ENCODE measurements around the gene SPTAN1. TPM values are rescaled to one million over a fixed set of nuclear protein-coding genes. Genes with fewer than 3 reads are reported as not detected.

SPTAN1 gene
- total and polyA plus RNA-seq, 2 experiments from 2014 or later, result 108 to 195 TPM

DNA sequence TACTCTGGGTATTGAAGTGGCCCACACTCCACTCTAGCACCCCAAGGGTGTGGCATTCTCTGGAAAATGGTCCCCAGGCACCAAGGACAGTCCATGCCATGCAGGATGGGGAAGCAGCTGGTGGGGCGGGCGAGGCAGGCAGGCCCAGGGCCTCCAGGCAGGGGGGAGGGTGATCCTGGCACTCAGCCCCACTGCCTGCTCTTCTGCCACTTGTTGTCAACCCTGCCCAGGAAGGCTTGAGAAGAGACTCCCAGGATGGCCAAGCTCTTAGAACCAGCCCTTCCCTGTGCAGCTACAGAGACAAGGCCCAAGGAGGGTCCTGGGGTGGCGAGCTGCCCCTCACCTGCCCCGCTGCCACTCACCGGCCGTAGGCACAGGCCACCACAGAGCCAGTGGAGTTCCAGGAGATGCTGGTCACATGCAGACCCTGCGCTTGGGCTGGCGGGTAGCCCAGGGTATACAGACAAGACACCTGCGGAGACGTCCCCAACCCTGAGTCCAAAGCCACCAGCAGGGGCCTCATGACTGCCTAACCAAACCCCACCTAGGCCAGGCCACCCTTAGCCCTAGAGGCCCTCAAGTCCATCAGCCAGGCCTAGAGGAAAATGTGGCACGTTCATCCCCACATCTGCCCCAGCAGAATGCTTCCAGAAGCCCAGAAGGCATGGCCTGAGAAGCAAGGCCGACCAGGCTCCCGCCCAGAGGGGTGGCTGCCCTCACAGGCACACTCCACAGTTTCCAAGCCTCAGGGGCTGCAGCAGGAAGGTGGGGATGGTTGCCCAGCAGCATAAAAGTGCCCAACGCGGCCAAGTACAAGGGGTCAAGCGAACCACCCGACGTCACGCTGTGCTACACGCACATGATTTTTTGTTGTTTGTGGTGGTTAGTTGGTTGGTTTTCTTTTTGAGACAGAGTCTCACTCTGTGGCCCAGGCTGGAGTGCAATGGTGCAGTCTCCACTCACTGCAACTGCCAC is 84.5 kb downstream of the SPTAN1 start (continued):
- TF ChIP-seq, protein P1, sequence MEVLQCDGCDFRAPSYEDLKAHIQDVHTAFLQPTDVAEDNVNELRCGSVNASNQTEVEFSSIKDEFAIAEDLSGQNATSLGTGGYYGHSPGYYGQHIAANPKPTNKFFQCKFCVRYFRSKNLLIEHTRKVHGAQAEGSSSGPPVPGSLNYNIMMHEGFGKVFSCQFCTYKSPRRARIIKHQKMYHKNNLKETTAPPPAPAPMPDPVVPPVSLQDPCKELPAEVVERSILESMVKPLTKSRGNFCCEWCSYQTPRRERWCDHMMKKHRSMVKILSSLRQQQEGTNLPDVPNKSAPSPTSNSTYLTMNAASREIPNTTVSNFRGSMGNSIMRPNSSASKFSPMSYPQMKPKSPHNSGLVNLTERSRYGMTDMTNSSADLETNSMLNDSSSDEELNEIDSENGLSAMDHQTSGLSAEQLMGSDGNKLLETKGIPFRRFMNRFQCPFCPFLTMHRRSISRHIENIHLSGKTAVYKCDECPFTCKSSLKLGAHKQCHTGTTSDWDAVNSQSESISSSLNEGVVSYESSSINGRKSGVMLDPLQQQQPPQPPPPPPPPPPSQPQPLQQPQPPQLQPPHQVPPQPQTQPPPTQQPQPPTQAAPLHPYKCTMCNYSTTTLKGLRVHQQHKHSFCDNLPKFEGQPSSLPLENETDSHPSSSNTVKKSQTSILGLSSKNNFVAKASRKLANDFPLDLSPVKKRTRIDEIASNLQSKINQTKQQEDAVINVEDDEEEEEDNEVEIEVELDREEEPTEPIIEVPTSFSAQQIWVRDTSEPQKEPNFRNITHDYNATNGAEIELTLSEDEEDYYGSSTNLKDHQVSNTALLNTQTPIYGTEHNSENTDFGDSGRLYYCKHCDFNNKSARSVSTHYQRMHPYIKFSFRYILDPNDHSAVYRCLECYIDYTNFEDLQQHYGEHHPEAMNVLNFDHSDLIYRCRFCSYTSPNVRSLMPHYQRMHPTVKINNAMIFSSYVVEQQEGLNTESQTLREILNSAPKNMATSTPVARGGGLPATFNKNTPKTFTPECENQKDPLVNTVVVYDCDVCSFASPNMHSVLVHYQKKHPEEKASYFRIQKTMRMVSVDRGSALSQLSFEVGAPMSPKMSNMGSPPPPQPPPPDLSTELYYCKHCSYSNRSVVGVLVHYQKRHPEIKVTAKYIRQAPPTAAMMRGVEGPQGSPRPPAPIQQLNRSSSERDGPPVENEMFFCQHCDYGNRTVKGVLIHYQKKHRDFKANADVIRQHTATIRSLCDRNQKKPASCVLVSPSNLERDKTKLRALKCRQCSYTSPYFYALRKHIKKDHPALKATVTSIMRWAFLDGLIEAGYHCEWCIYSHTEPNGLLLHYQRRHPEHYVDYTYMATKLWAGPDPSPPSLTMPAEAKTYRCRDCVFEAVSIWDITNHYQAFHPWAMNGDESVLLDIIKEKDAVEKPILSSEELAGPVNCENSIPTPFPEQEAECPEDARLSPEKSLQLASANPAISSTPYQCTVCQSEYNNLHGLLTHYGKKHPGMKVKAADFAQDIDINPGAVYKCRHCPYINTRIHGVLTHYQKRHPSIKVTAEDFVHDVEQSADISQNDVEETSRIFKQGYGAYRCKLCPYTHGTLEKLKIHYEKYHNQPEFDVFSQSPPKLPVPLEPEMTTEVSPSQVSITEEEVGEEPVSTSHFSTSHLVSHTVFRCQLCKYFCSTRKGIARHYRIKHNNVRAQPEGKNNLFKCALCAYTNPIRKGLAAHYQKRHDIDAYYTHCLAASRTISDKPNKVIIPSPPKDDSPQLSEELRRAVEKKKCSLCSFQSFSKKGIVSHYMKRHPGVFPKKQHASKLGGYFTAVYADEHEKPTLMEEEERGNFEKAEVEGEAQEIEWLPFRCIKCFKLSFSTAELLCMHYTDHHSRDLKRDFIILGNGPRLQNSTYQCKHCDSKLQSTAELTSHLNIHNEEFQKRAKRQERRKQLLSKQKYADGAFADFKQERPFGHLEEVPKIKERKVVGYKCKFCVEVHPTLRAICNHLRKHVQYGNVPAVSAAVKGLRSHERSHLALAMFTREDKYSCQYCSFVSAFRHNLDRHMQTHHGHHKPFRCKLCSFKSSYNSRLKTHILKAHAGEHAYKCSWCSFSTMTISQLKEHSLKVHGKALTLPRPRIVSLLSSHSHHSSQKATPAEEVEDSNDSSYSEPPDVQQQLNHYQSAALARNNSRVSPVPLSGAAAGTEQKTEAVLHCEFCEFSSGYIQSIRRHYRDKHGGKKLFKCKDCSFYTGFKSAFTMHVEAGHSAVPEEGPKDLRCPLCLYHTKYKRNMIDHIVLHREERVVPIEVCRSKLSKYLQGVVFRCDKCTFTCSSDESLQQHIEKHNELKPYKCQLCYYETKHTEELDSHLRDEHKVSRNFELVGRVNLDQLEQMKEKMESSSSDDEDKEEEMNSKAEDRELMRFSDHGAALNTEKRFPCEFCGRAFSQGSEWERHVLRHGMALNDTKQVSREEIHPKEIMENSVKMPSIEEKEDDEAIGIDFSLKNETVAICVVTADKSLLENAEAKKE (CRISPR knock-in tag; IDR thresholded peaks at IDR 0.05), result no peak
- TF ChIP-seq EZH2 (IDR thresholded peaks at IDR 0.05; ENCODE audit: low read depth, unreplicated experiment) (no peak), ZNF114 (CRISPR knock-in tag; IDR thresholded peaks at IDR 0.05) (no peak), JUNB (IDR thresholded peaks at IDR 0.05; ENCODE audit: unreplicated experiment) (no peak)
- TF ChIP-seq, protein P2, sequence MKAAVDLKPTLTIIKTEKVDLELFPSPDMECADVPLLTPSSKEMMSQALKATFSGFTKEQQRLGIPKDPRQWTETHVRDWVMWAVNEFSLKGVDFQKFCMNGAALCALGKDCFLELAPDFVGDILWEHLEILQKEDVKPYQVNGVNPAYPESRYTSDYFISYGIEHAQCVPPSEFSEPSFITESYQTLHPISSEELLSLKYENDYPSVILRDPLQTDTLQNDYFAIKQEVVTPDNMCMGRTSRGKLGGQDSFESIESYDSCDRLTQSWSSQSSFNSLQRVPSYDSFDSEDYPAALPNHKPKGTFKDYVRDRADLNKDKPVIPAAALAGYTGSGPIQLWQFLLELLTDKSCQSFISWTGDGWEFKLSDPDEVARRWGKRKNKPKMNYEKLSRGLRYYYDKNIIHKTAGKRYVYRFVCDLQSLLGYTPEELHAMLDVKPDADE (IDR thresholded peaks at IDR 0.05), result no peak

DNA sequence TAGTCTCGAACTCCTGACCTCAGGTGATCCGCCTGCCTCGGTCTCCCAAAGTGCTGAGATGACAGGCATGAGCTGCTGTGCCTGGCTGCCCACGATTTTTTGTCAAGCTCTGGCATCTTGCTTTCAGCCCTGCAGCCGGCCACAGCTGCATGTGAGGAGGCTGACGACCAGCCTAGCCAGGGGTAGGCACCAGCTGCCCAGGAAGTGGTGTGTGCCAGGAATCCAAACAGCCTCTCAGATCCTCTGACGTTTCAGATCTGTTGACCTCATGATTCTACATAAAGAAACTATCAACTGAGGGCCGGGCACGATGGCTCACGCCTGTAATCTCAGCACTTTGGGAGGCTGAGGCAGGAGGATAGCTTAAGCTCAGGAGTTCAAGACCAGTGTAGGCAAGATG is 85.3 kb downstream of the SPTAN1 start:
- Mint-ChIP-seq H3K36me3 (ENCODE audit: low read depth) (peaks cover 35% of the 10 kb centered on the region), H3K4me3 (no peak overlapping the region), H3K9me3 (no peaks in the 10 kb centered on the region), H3K4me1 (peaks cover 7% of the 10 kb centered on the region), H3K27me3 (ENCODE audit: insufficient read depth, low read depth, poor library complexity) (peaks cover 16% of the 10 kb centered on the region), H3K27ac (no peak overlapping the region)
- Histone ChIP-seq H3K79me2 (replicated peaks; ENCODE audit: insufficient read depth) (no peaks in the 10 kb centered on the region), H3K9me2 (ENCODE audit: insufficient read depth) (no peaks in the 10 kb centered on the region), H3F3A (replicated peaks; ENCODE audit: low read depth) (no peaks in the 10 kb centered on the region; the same call in 1 of the 2 replicates), H3K27ac (ENCODE audit: low read depth) (no peak overlapping the region), H3K36me3 (ENCODE audit: insufficient read depth) (peaks cover 9% of the 10 kb centered on the region), H3K27me3 (ENCODE audit: insufficient read depth) (no peaks in the 10 kb centered on the region), H3K4me3 (no peak overlapping the region), H3K4me2 (no peak overlapping the region), H2AFZ (no peak overlapping the region), H4K20me1 (replicated peaks; ENCODE audit: insufficient read depth) (no peaks in the 10 kb centered on the region; the same call in none of the 2 replicates), H3K4me1 (ENCODE audit: insufficient read depth) (0 out of 2 replicates have a peak, but pooled peaks cover 8% of the 10 kb centered on the region)
- ATAC-seq (no peak), DNase-seq (ENCODE audit: low spot score) (no peak)
- no peak for TF ChIP-seq JUNB (IDR thresholded peaks at IDR 0.05; ENCODE audit: unreplicated experiment)
- TF ChIP-seq, protein P1 (CRISPR knock-in tag; IDR thresholded peaks at IDR 0.05), result no peak
- TF ChIP-seq ZNF331 (CRISPR knock-in tag; IDR thresholded peaks at IDR 0.05; ENCODE audit: low read depth), result no peak
